ENCODE data around the gene MT1HL1.

DNA sequence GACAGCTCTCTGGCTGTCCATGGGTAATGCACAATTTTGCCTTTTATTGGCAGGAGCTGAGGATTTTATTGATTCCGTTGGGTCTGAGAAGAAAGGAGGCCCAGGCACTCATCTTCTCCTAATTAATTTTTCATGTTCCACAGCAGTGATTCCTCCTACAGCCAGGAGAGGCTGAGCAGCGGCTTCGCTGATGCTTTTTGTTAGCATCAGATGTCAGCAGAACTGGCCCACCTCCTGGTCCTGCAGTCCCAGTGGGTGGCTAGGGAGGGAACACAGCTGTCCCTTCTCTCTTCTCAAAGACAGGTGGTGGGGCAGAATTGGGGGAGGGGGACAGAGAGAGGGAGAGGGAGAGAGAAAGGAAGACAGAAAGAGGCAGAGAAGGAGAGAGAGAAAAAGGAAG, 5.7 kb downstream of the MT1HL1 start:
- no peak for TF ChIP-seq EZH2 (IDR thresholded peaks at IDR 0.05; ENCODE audit: borderline replicate concordance, low read depth, low read length, poor library complexity, severe bottlenecking)
- TF ChIP-seq, protein P1, sequence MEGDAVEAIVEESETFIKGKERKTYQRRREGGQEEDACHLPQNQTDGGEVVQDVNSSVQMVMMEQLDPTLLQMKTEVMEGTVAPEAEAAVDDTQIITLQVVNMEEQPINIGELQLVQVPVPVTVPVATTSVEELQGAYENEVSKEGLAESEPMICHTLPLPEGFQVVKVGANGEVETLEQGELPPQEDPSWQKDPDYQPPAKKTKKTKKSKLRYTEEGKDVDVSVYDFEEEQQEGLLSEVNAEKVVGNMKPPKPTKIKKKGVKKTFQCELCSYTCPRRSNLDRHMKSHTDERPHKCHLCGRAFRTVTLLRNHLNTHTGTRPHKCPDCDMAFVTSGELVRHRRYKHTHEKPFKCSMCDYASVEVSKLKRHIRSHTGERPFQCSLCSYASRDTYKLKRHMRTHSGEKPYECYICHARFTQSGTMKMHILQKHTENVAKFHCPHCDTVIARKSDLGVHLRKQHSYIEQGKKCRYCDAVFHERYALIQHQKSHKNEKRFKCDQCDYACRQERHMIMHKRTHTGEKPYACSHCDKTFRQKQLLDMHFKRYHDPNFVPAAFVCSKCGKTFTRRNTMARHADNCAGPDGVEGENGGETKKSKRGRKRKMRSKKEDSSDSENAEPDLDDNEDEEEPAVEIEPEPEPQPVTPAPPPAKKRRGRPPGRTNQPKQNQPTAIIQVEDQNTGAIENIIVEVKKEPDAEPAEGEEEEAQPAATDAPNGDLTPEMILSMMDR (conservative IDR thresholded peaks at IDR 0.05; ENCODE audit: low read depth, low read length) = no peak
